NCI-H345 treated with DMSO at 0.1 percent for 48 hours (cell line): ENCODE results near the gene NOL9.
A peak's percentile ranks its signal among the peaks of the same experiment; 100 is the strongest.

Experiments
- DNase-seq: peaks from one replicate; lab custom pipeline; 2025; ENCODE audit not compliant: unreplicated experiment; lab: John Stamatoyannopoulos, UW

The NOL9 gene

DNA sequence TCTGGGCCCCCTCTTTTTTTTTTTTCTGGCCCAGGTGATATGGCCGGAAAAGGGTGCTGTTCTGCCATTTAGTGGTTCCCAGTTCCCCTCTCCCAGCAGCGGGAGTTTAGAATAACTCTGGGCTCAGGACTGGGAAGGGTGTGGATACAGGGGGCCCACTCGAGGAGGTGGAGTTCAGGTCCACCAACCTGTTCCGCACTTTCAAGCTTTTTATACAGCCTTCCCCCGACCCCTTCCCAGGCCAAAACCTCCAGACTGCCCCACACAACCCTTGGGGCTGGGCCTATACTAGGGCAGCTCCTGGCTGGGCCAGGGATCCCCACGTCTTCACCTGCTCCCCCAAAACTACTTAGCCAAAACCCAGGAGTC, 63.2 kb downstream of the NOL9 start:
- no peak for DNase-seq

DNA sequence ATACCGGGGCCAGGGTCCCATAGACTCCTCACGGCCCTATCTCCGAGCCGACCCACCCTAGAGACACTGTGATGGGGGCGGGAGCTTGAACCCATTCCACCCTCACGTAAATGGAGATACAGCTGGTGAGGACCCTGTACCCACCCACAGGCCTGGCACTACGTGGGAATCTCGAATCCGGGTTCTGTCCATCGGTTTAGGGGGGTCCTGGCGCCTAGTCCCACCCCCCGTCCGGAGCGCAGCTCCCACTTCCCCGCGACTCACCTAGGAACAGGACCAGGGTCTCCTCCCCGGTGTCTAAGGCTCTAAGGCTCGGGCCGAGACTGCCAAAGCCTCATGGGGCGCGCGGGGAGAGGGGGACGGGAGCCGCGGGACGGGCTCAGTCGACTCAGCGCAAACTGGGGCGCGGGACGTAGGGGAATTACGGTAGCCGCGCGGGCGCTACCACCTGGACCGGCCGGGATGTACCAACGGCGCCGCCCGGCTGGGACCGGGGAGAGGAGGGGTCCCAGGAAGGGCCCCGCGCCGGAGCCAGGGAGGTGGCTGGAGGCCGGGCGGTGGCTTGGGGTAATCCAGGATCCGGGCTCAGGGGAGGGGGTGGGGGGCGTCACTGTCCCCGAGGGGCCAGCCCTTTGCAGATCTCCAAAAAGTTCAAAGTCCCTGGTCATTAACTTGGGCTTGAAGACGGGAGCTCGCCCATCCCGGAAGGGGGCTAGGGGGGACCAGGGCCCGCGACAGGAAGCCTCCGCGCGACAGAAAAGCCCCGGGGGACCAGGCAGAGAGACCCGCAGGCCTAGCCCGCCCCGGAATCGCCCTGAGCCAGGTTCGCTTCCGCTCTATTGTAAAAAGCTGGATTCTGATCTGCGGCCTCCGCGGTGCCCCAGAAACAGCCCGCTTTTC, 63.9 kb downstream of the NOL9 start:
- peak; percentile 17 for DNase-seq

DNA sequence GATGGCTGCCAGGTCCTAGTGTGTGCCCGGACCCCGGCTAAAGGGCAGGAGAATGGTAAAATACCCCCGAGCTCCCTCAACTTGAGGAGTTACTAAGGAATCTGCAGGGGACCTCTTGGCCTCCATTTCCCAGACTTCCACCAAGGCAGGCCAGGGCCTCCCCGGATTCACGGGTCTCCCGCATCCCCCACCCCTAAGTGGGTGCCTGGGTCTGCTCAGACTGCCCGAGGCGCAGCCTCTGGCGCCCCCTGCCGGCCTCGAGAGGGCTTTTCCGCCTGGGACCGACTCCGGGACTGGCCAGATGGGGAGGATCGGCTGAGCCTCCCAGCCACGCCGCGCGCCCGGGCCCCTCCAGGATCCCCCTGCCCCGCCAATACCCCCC, 64.5 kb downstream of the NOL9 start:
- DNase-seq: peak; percentile 46

DNA sequence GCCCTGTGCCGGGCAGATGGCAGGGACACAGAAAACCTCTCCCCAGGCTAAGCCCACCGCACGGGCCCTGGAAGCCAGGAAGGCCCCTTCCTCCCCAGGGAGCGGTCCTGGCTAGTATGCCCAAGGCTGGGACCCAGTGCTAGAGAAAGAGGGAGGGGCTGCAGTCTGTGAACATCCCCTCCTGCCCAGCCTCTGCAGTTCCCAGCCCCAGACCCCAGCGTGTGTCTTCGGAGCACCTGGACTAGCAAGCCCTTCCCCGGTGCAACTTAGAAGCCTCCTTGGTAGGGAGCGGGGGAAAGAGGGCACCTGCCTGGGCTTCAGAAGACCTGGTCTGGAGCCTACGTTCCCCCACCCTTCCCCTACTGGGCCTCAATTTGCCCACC, 64.9 kb downstream of the NOL9 start:
- DNase-seq: no peak

DNA sequence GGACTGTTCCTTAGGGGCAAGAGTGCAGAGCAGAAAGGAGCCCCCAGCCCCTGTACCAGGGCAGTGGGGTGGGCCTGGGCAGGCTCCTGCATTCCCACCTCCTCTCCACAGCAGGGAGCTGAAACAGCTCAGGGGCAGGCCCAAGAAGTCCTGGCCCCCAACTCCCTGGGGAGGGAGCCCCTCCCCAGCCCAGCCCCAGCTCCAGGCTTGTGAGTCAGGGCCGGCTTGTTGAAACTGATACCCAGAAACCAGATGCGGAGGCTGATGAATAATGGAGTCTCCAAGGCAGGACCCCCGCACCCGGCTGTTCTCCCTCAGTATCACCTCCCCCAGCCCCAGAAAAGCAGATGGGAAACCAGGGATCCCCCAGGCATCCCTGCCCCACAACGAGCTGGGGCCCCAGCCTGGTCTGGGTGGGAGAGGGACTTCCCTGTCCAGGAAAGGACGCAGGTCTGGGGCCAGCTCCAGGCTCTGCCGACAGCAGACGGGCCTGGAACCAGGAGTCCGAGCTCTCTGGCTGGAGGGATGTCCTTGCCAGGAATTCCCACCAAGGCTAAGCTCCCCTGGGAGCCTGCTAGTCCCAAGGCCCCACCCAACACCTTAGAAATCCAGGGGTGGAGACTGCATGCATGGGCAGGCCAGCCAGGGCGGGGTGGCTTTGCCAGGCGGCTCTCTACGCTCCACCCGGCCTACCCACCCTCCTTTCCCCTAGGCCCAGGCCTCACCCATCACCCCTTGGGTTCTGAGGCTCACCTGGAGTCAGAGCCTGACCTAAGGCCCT, 65.5 kb downstream of the NOL9 start:
- no peak for DNase-seq

DNA sequence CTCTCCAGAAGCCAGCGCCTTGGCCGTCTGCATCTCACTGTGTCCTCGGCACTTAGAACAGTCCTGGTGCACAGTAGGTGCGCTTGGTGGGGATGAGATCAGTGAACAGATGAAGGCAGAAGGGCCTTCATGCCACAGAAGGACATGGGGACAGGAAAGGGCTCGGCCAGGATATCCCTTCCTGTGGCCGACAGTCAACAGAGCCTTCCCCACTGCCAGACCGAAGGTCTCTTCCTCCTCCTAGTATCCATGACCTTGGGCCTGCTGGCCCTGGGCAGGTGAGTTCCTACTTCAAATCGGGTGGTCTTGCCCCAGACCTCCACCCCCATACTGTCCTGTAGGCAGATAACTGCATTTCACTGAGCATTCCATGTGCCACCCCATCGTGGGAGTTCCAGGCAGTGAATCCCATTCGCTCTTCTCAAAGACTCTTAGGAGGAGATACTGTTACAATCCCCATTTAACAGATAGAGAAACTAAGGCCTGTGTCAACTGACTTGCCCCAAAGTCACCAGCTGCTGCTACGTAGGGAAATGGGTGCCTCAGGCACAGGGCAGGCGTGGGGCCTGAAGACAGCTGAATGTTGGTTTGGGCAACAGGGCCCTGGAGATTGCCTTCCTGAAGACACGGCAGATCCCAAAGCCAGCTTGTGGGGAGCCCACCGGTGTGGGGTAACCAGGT, 66.4 kb downstream of the NOL9 start:
- DNase-seq: no peak

DNA sequence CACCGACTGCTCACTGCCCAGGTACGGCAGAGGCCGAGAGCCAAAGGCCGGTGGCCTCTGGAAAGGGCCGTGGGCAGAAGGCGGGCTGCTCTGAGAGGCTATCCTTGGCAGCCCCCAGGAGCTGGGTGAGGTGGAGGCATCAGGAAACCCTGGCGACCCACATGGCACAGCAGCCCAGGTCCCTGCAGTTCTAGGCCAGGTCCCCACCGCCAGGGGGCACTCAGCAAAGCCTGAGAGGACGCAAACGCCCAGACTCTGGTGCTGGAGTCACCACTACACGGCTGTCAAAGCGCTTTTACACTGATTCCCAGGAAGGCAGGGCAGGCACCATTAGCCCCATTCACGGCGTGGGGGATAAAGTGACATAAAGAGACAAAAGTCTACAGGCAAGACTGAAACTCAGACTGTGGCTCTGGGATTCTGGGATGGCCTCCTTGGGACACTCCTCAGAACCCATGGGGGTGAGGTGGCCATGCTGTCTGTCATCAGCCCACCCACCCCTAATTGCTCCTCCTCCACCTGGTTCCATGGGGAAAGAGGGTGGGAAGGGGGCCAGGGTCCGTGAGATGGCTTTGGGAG, 67.8 kb downstream of the NOL9 start:
- DNase-seq: peak; percentile 68

DNA sequence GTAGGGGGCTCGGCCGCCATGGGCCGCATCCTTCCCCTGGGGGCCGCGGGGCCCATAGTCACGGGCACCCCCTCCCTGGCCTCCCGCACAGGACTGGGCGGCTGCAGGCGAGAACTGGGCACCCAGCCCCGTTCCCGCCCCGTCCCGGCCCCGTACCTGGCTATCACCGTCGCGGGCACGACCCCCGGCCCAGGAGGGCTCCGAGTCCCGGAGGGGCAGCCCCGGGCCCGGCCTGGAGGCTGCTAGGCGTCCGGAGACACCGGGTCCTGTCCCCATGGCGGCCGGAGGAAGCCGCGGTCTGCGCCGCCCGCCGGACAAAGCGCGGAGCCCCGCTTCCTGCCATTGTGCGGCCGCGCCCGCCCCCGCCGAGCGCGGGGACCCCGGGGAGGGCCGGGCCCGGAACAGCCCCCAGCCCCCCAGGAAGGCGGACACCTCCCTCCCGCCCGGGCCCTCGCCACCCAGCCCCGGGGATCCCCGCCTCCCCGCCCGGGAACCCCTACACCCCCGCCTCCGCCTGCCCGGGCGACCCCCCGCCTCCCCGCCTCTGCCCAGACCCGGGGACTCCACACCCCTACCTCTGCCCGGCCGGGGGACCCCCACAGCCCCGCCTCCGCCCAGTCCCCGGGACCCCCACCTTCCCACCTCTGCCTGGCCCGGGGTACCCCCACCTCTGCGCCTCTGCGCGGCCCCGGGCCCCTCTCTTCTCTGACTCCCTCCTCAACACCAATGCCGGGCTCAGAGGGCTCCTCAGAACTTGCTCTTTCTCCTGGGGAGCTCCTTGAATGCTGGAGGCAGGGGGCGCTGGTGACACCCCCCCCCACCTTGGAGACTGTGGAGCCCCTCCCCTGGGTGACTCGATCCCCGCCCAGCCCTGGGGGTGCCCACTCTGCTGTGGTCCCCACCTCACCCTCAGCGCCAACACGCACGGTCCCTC, 68.9 kb downstream of the NOL9 start:
- no peak for DNase-seq

DNA sequence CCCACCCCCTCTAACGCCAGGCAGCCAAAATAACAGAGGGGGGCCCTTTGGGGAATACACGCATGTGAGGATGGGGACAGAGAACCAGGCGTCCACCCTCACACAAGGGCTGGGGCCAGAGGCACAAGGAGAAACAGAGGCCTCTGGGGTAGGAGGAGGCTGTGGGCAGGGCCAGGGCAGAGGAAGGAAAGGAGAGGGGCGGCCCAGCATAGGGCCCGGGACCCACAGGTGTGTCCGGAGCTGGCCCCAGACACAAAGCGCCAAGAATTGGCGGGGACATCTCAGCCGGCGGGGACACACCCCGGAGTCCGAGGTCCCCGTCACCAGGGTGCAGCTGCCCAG, 69.5 kb downstream of the NOL9 start:
- DNase-seq: no peak

DNA sequence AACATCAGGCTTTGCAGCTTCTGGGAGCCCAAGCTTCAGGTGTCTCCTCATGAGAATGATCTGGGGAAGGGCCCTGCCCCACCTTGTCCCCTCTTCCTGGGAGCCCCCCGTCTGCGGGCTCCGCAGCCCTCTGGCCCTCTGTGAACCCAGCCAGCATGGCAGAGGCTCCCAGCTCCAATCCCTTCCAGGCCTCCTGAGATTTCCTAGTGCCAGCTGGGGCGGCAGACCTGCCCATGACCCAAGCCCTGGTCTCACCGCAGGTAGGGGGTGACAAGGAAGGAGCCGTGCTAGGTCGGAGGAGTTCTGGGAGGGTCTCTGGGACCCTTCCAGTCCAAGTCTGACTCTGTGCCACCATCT, 70.6 kb downstream of the NOL9 start:
- DNase-seq: no peak

DNA sequence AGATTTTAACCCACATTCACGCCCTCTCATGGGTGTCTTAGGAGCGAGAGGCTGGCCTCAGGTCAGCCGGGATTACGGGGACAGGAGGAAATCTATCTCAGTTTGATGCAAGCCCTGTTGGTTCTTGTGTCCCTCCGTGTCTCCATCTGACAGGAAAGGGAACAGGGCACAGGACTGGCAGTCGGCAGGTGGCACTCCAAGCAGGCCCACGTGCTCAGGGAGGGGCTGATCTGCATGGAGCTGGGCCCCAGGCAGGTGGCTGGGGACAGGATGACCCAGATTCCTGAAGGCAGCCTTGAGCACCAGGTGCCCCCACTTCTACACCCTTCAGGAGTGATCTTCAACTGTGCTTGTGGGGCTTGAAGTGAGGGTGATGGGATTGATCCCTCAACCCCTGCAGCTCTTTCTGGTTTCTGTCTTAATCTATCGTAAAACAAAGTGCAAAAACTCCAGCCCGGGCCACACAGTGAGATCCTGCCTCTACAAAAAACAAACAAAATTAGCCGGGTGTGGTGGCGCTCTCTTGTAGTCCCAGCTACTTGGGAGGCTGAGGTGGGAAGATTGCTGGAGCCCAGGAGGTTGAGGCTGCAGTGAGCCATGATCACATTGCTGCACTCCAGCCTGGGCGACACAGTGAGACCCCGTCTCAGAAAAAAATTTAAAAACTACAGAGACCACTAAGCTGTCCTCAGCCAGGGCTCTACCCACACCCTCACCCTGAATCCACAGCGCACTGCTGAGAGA, 71.1 kb downstream of the NOL9 start:
- peak; percentile 34 for DNase-seq

DNA sequence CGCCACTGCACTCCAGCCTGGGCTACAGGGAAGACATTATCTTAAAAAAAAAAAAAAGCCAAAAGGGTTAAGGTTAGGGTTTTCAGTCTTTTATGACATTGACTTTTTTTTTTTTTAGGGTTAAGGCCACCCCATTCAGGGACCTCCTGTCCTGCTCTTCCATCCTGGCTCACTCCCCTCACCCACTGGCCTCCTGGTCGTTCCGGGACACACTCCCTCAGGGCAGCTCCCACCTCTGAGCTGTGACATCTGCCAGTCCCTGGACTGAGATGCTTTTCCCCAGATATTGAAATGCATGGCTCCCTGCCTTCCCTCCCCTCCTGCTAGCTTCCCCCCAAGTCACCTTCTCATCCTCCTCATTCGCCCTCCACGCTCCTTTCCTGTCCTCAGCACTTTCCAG, 72.5 kb downstream of the NOL9 start:
- no peak for DNase-seq

DNA sequence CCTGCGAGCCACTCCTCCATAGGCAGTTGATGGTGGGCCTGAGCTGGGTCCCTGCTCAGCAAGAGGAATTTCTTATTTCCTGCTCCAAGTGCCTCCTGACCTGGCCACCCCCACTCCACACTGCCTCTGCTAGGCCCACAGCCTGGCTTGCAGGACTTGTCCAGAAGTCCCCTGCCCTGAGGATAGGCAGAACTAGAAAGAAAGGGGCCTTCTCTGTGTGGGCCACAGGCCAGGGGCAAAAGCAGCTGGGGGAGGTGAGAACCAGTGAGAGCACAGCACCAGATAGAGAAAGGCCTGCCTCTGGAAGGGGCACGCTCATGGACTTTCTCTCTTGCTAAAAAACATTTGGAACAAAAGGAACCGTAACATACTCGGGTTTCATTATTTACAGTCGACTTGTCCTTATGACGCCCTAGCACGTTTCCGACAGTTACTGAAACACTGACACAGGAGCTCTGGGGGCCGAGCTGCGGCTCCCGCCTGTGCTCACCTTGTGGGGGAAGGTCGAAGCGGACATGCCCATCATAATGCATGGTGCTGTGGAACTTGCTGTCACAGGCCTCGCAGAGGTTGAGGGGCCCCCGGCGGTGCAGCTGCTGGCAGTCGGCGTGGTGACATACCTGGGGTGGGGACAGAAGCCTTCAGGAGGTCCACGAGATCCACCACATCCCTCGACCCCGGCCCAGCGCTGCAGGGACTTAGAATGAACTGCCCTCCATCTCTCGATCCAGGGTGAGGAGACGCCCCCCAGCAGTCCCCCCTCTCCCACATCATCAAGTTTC, 77.1 kb downstream of the NOL9 start:
- DNase-seq: no peak

DNA sequence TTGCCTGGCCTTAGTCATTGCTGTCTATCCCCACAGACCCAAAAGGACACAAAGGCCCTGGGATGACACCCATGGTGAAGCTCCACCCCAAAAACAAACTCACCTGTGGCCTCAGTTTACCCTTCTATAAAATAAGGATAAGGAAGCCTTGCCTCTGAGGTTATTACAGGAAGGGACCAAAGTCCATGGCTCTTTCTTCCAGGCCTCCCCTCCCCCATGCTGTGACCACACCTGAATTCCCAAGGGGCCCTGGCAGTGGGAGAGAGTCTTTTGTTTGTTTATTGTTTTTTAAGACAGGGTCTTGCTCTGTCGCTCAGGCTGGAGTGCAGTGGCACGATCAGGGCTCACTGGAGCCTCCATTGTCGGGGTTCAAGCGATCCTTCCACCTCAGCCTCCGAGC, 77.8 kb downstream of the NOL9 start:
- DNase-seq: no peak

DNA sequence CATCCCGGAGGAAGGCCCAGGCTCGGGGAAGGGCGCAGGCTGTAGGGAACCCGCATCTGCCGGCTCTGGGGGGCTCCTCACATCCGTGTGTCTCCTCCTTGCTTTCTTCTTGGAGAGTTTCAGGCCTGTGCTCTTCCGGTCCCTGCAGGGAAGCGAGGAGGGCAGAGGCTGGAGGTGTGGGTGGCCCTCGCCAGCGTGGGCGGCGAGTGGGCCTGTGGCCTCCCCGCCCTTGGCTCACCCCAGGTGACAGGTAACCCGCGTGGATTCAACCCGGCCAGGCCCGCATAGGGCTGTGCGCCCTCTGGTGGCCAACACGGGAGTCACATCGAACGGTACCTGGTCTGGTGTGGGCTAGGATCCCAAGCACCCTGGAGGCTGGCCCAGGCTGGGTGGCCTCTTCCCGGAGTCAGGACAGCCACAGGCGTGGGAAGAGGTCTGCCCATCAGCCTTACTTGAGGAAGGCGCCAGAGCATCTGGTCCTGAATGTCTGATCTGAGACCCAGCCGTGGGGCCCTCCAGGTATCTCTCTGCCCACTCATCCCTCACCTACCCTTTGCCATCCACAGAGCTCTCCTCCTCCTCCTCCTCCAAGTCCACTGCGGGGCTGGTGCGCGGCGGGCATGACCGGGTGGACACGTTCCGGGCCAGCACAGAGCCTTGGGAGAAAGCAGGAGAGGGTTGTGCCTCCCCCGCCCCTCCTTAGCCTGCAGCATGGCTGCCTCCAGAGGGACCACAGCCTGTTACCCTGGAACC, 78.8 kb downstream of the NOL9 start:
- peak; percentile 61 for DNase-seq

DNA sequence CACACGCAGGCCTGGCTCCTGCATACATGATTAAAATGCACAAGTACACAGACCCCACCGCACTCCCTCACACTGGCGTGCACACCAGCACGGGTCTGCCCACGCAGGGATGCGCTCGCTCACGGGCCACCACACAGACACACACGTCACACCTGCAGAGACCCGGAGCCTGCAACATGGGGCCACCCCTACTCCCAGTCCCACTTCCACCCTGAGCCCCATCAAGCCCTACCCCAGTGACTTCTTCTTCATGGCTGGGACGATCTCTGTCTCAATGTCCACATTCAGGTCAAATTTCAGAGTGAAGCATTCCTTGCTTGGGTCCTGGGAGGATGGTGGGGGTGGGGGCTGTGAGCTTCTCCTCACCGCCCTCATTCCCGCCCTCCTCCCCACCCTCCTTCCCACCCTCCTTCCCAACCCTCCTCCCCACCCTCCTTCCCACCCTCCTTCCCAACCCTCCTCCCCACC, 79.5 kb downstream of the NOL9 start:
- no peak for DNase-seq

DNA sequence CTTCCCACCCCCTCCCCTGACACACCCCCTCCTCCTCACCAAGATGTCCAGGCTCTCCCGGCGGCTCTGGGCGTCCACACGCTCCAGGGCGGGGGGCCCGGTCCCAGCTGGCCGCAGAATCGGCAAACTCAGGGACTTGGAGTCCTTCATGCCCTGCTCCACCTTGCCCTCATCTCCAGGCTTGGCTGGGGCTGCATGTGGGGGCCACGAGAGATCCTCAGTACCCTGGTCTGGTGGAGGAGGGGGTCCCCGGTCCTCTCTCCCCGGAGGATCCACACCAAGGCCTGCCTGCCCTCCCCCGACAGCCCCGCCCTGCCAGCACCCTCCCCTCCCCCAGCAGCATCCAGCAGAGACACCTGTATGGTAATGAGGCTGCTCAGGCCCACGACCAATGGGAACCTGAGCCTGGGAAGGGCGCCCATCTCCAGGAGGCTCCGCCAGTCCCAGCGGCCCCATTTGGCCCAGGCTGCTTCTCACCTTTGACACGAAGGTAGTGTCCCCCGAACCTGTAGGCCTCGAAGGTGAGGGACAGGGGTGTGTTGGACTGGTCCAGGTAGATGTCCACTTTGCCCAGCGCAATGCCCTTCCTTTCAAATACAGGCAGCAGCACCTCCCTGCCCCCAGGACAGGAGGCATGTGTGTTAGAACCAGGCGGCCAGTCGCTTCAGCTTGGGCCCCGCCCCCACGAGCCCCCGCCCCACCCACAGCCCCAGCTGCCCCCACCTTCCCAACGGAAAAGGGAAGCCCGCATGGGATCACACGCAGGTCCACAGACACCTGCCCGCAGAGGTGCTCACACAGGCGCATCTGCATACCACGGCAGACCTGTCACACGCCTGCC, 80.1 kb downstream of the NOL9 start:
- DNase-seq: peak; percentile 89
